22Rv1 (cell line): ENCODE measurements around the gene DCHS1.

Experiments used
- CTCF ChIP-seq: fragments of 450-650 bp; IDR thresholded peaks from 2 replicates; pipeline ENCODE4 v1.5.1; 2017; ENCODE audit warnings: mild to moderate bottlenecking
- ZFX ChIP-seq: fragments of 450-650 bp; IDR thresholded peaks from 2 replicates; pipeline ENCODE4 v1.6.1; 2017; ENCODE audit warnings: antibody characterized with exemption, borderline replicate concordance

GRCh38 chr11:6646071-6646470, 9.5 kb downstream of the DCHS1 start:
- TF ChIP-seq CTCF (no peak), ZFX (no peak)
